Measurements from ENCODE around the gene SHCBP1L. TPM values are rescaled to one million over a fixed set of nuclear protein-coding genes. Genes with fewer than 3 reads are reported as not detected.
A peak's percentile ranks its signal among the peaks of the same experiment; 100 is the strongest.

The SHCBP1L gene
- total RNA-seq, 1 donor from 2014 or later, result not detected

DNA sequence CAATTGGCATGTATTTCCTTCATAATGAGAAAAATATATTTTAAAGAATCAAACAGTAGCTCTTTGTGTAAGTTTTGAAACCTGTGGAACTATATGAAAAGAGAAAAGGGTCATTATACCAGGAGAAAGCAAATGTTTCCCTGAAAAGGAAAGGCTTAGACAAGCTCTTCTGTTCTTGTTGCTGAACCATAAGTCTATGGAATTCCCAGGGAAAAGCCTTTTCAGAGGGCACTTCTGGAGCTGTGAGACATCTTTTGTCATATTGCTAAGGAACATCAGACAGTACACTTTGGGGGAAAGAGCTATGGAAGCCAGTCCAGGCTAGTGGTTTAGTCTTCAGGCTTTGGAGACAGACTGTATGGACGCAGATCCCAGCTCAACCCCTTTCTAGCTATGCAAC is 12.1 kb upstream of the SHCBP1L start:
- no peaks in the 10 kb centered on the region for H3K9me3 Mint-ChIP-seq (ENCODE audit: unreplicated experiment)
- no peak overlapping the region for H3K27ac Mint-ChIP-seq (ENCODE audit: unreplicated experiment)
- DNase-seq (ENCODE audit: extremely low spot score, unreplicated experiment), result no peak
- peaks cover 8% of the 10 kb centered on the region for H3K4me1 Mint-ChIP-seq (ENCODE audit: unreplicated experiment)
- H3K4me3 Mint-ChIP-seq (ENCODE audit: unreplicated experiment), result no peak overlapping the region
- TF ChIP-seq, protein P1, sequence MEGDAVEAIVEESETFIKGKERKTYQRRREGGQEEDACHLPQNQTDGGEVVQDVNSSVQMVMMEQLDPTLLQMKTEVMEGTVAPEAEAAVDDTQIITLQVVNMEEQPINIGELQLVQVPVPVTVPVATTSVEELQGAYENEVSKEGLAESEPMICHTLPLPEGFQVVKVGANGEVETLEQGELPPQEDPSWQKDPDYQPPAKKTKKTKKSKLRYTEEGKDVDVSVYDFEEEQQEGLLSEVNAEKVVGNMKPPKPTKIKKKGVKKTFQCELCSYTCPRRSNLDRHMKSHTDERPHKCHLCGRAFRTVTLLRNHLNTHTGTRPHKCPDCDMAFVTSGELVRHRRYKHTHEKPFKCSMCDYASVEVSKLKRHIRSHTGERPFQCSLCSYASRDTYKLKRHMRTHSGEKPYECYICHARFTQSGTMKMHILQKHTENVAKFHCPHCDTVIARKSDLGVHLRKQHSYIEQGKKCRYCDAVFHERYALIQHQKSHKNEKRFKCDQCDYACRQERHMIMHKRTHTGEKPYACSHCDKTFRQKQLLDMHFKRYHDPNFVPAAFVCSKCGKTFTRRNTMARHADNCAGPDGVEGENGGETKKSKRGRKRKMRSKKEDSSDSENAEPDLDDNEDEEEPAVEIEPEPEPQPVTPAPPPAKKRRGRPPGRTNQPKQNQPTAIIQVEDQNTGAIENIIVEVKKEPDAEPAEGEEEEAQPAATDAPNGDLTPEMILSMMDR (IDR thresholded peaks at IDR 0.05), result no peak
- H3K36me3 Mint-ChIP-seq (ENCODE audit: unreplicated experiment), result no peaks in the 10 kb centered on the region
- H3K27me3 Mint-ChIP-seq (ENCODE audit: unreplicated experiment), result no peaks in the 10 kb centered on the region

DNA sequence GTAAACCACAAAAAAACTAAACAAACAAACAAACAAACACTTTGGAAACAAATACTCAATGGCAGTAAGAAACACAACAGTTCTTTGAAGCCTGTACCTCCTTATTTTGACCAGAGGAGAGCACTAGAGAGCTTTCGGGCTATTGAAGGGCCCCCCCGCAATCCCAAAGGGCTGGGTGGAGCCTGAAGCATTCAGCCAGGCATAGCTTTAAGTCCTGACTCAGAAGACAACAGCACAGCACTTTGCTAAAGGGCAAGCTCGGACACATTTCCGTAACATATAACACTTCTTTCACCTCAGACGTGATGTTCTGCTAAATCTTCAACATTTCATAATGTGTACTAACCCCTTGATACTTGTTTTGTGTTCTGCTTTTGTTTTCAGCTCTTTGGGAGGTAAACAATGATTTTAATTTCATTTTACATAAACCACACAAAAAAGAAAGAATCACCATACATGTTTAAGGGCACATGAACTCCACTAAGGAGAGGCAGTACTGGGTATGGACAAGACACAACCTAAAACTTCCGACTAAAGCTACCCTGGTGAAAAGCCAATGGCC is 9.7 kb upstream of the SHCBP1L start:
- H3K27ac Mint-ChIP-seq (ENCODE audit: unreplicated experiment), result peak overlapping the region; percentile 92
- no peaks in the 10 kb centered on the region for H3K27me3 Mint-ChIP-seq (ENCODE audit: unreplicated experiment)
- peaks cover 8% of the 10 kb centered on the region for H3K4me1 Mint-ChIP-seq (ENCODE audit: unreplicated experiment)
- TF ChIP-seq, protein P1 (IDR thresholded peaks at IDR 0.05), result peak; percentile 94
- H3K9me3 Mint-ChIP-seq (ENCODE audit: unreplicated experiment), result peaks cover 4% of the 10 kb centered on the region
- peak; percentile 88 for DNase-seq (ENCODE audit: extremely low spot score, unreplicated experiment)
- H3K4me3 Mint-ChIP-seq (ENCODE audit: unreplicated experiment), result peak overlapping the region; percentile 60
- H3K36me3 Mint-ChIP-seq (ENCODE audit: unreplicated experiment), result no peaks in the 10 kb centered on the region

DNA sequence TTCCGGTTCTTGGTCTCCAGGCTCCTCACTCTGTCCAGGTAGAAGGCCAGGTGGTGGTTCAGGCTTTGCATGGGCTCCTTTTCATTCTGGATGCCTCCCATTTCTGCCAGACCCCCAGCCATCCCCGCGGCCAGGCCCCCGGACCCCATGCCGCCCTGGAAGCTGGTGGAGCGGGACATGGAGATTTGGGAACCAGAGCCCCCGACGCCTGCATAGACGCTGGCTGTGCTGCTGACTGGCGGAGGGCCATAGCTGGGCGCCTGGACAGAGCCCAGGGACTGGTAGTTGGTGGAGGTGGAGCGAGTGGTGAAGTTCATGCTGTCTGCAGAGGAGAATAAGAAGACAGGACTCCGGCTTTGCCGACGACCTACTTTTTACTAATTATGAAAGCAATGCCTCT is 7.1 kb upstream of the SHCBP1L start:
- Mint-ChIP-seq H3K36me3 (ENCODE audit: unreplicated experiment) (no peaks in the 10 kb centered on the region), H3K27me3 (ENCODE audit: unreplicated experiment) (no peaks in the 10 kb centered on the region), H3K4me3 (ENCODE audit: unreplicated experiment) (no peak overlapping the region), H3K9me3 (ENCODE audit: unreplicated experiment) (peaks cover 4% of the 10 kb centered on the region), H3K27ac (ENCODE audit: unreplicated experiment) (no peak overlapping the region), H3K4me1 (ENCODE audit: unreplicated experiment) (peaks cover 16% of the 10 kb centered on the region)
- DNase-seq (ENCODE audit: extremely low spot score, unreplicated experiment), result no peak
- TF ChIP-seq, protein P1 (IDR thresholded peaks at IDR 0.05), result no peak

DNA sequence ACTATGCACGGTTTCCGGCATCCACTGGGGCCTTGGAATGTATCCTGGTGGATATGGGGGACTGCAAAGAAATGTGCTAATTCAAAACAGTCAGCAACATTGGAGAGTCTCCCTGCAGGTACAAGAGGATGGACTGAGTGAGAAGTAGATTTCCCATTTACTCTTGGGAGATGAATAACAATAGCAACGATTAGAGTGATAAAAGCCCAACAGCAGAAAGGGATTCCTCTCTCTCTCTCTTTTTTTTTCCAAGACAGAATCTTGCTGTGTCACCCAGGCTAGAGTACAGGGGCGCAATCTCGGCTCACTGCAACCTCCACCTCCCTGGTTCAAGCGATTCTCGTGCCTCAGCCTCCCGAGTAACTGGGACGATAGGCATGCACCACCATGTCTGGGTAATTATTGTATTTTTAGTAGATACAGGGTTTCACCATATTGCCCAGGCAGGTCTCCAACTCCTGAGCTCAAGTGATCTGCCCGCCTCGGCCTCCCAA is 5.0 kb upstream of the SHCBP1L start:
- TF ChIP-seq, protein P1 (IDR thresholded peaks at IDR 0.05), result no peak
- no peak overlapping the region for H3K27ac Mint-ChIP-seq (ENCODE audit: unreplicated experiment)
- peaks cover 4% of the 10 kb centered on the region for H3K9me3 Mint-ChIP-seq (ENCODE audit: unreplicated experiment)
- no peak overlapping the region for H3K4me3 Mint-ChIP-seq (ENCODE audit: unreplicated experiment)
- H3K27me3 Mint-ChIP-seq (ENCODE audit: unreplicated experiment), result no peaks in the 10 kb centered on the region
- no peak for DNase-seq (ENCODE audit: extremely low spot score, unreplicated experiment)
- H3K36me3 Mint-ChIP-seq (ENCODE audit: unreplicated experiment), result no peaks in the 10 kb centered on the region
- peaks cover 15% of the 10 kb centered on the region for H3K4me1 Mint-ChIP-seq (ENCODE audit: unreplicated experiment)

DNA sequence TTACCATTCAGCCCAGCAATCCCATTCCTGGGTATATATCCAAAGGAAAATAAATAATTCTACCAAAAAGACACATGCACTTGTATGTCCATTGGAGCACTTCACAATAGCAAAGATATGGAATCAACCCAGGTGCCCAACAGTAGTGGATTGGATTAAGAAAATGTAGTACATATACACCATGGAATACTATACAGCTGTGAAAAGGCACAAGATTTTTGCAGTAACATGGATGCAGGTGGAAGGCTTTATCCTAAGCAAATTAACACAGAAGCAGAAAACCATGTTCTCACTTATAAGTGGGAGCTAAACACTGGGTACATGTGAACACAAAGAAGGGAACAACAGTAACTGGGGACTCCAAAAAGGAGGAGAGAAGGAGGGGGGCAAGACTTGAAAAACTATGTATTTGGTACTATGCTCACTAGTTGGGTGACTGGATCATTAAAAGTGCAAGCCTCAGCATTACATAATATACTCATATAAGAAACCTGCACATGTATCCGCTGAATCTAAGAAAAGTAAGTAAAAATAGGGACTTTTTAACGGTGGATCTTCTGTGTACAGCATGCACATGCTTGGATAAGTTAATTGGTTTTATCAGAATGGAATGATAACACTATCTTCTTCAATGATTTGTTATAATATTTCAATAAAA is 3.9 kb upstream of the SHCBP1L start:
- Mint-ChIP-seq H3K36me3 (ENCODE audit: unreplicated experiment) (no peaks in the 10 kb centered on the region), H3K27ac (ENCODE audit: unreplicated experiment) (no peak overlapping the region), H3K4me3 (ENCODE audit: unreplicated experiment) (no peak overlapping the region), H3K27me3 (ENCODE audit: unreplicated experiment) (no peaks in the 10 kb centered on the region), H3K9me3 (ENCODE audit: unreplicated experiment) (peaks cover 4% of the 10 kb centered on the region), H3K4me1 (ENCODE audit: unreplicated experiment) (peaks cover 8% of the 10 kb centered on the region)
- no peak for DNase-seq (ENCODE audit: extremely low spot score, unreplicated experiment)
- TF ChIP-seq, protein P1 (IDR thresholded peaks at IDR 0.05), result no peak
